GM12892 (cell line): Measurements from ENCODE around the gene LRMDA.

Experiments
- DNase-seq: peaks from one replicate; pipeline ENCODE4 v3.0.0; 2011; ENCODE audit not compliant: insufficient read length
- FAIRE-seq: peaks from 2 replicates; lab custom pipeline; 2011; peaks lifted over from hg19 to GRCh38; lab: Jason Lieb, UNC
- POLR2A ChIP-seq: IDR thresholded peaks from 2 replicates; pipeline ENCODE4 v1.6.1; 2011; ENCODE audit warnings: low read depth, low read length, control low read depth
- POLR2AphosphoS5 ChIP-seq: IDR thresholded peaks from 2 replicates; pipeline ENCODE4 v1.6.1; 2011; ENCODE audit warnings: low read depth, low read length, control low read depth
- TAF1 ChIP-seq: IDR thresholded peaks from 2 replicates; pipeline ENCODE4 v1.6.1; 2011; ENCODE audit warnings: low read depth, mild to moderate bottlenecking, control low read depth, low read length, borderline replicate concordance

The LRMDA gene

GRCh38 chr10:75672111-75672671 is 240.8 kb downstream of the LRMDA start:
- no peak for FAIRE-seq
- TF ChIP-seq POLR2A (no peak), POLR2AphosphoS5 (no peak), TAF1 (no peak)
- no peak for DNase-seq

GRCh38 chr10:75672842-75673241 is 241.4 kb downstream of the LRMDA start:
- no peak for DNase-seq
- FAIRE-seq = no peak

GRCh38 chr10:75677541-75677940 is 246.1 kb downstream of the LRMDA start:
- TF ChIP-seq POLR2AphosphoS5 (no peak), POLR2A (no peak), TAF1 (no peak)
- DNase-seq = no peak
- no peak for FAIRE-seq

More at GRCh38 chr10:75672842-75673241, 241.4 kb downstream of the LRMDA start:
- TF ChIP-seq POLR2A (no peak), TAF1 (no peak), POLR2AphosphoS5 (no peak)

- FAIRE-seq = no peak
Observed at GRCh38 chr10:75678527-75678926, 247.1 kb downstream of the LRMDA start.

GRCh38 chr10:75679536-75679935 is 248.1 kb downstream of the LRMDA start:
- no peak for TF ChIP-seq POLR2A
- TF ChIP-seq TAF1 = no peak
- TF ChIP-seq POLR2AphosphoS5 = no peak
- no peak for FAIRE-seq
- no peak for DNase-seq

More at GRCh38 chr10:75678527-75678926, 247.1 kb downstream of the LRMDA start:
- no peak for DNase-seq
- TF ChIP-seq POLR2A (no peak), TAF1 (no peak), POLR2AphosphoS5 (no peak)

- no peak for TF ChIP-seq POLR2AphosphoS5
- no peak for TF ChIP-seq POLR2A
- no peak for TF ChIP-seq TAF1
- DNase-seq = no peak
- no peak for FAIRE-seq
Observed at GRCh38 chr10:75681334-75681733, 249.9 kb downstream of the LRMDA start.

GRCh38 chr10:75682649-75683557 is 251.5 kb downstream of the LRMDA start:
- FAIRE-seq (no peak), DNase-seq (no peak)
- no peak for TF ChIP-seq POLR2AphosphoS5
- TF ChIP-seq TAF1 = no peak

GRCh38 chr10:75685187-75685586 is 253.8 kb downstream of the LRMDA start:
- no peak for TF ChIP-seq TAF1
- no peak for TF ChIP-seq POLR2A
- TF ChIP-seq POLR2AphosphoS5 = no peak
- no peak for FAIRE-seq
- DNase-seq = no peak

GRCh38 chr10:75688506-75689300 is 257.3 kb downstream of the LRMDA start:
- no peak for TF ChIP-seq POLR2A
- TF ChIP-seq TAF1 = no peak
- TF ChIP-seq POLR2AphosphoS5 = no peak
- DNase-seq = no peak
- no peak for FAIRE-seq

- no peak for DNase-seq
- no peak for TF ChIP-seq POLR2A
- FAIRE-seq = no peak
Observed at GRCh38 chr10:75693489-75693888, 262.1 kb downstream of the LRMDA start.

GRCh38 chr10:75694269-75694668 is 262.8 kb downstream of the LRMDA start:
- DNase-seq = no peak
- FAIRE-seq = no peak
- TF ChIP-seq TAF1 (no peak), POLR2AphosphoS5 (no peak), POLR2A (no peak)
